ENCODE data around the gene NELFE.
A peak's percentile ranks its signal among the peaks of the same experiment; 100 is the strongest.

Gene NELFE

GRCh38 chr6:31968791-31969711, 10.3 kb upstream of the NELFE start:
- Mint-ChIP-seq H3K4me3 (peak overlapping the region; percentile 96 to 99 (median 99)), H3K27ac (peak overlapping the region in 1 of 3 experiments; percentile 48), H3K9me3 (no peaks in the 10 kb centered on the region), H3K27me3 (ENCODE audit: low read depth) (no peaks in the 10 kb centered on the region), H3K36me3 (ENCODE audit: low read depth) (peaks cover 40% of the 10 kb centered on the region), H3K4me1 (peaks cover 27% of the 10 kb centered on the region)
- TF ChIP-seq CTCF (IDR thresholded peaks at IDR 0.05; ENCODE audit: unreplicated experiment in 3 of 3) = no peak

GRCh38 chr6:31968326-31968725, 9.6 kb upstream of the NELFE start:
- no peak for TF ChIP-seq CTCF (IDR thresholded peaks at IDR 0.05; ENCODE audit: unreplicated experiment in 3 of 3)
- Mint-ChIP-seq H3K9me3 (no peaks in the 10 kb centered on the region), H3K36me3 (ENCODE audit: low read depth) (peaks cover 36% of the 10 kb centered on the region), H3K4me1 (peaks cover 24% of the 10 kb centered on the region), H3K27ac (no peak overlapping the region), H3K27me3 (ENCODE audit: low read depth) (no peaks in the 10 kb centered on the region), H3K4me3 (no peak overlapping the region)

- H3K36me3 Mint-ChIP-seq (ENCODE audit: low read depth) = peaks cover 34% of the 10 kb centered on the region
- H3K27me3 Mint-ChIP-seq (ENCODE audit: low read depth) = no peaks in the 10 kb centered on the region
- H3K27ac Mint-ChIP-seq = no peak overlapping the region
- no peaks in the 10 kb centered on the region for H3K9me3 Mint-ChIP-seq
- H3K4me1 Mint-ChIP-seq = peaks cover 20% of the 10 kb centered on the region
- no peak for TF ChIP-seq CTCF (IDR thresholded peaks at IDR 0.05; ENCODE audit: unreplicated experiment in 3 of 3)
- H3K4me3 Mint-ChIP-seq = peak overlapping the region in 2 of 3 experiments; percentile 19 to 29
Observed at GRCh38 chr6:31967926-31968320, 9.2 kb upstream of the NELFE start.

GRCh38 chr6:31966997-31967925, 8.5 kb upstream of the NELFE start:
- Mint-ChIP-seq H3K27me3 (ENCODE audit: low read depth) (no peaks in the 10 kb centered on the region), H3K9me3 (no peaks in the 10 kb centered on the region), H3K36me3 (ENCODE audit: low read depth) (peaks cover 36% of the 10 kb centered on the region), H3K4me3 (peak overlapping the region in 1 of 3 experiments; percentile 21), H3K4me1 (peaks cover 15% of the 10 kb centered on the region), H3K27ac (no peak overlapping the region)
- no peak for TF ChIP-seq CTCF (IDR thresholded peaks at IDR 0.05; ENCODE audit: unreplicated experiment in 3 of 3)

GRCh38 chr6:31966506-31966905, 7.7 kb upstream of the NELFE start:
- Mint-ChIP-seq H3K27ac (no peak overlapping the region), H3K4me1 (peaks cover 8% of the 10 kb centered on the region), H3K9me3 (no peaks in the 10 kb centered on the region), H3K36me3 (ENCODE audit: low read depth) (peaks cover 44% of the 10 kb centered on the region), H3K4me3 (no peak overlapping the region), H3K27me3 (ENCODE audit: low read depth) (no peaks in the 10 kb centered on the region)
- no peak for TF ChIP-seq CTCF (IDR thresholded peaks at IDR 0.05; ENCODE audit: unreplicated experiment in 3 of 3)

All from nephron (organoid).